HepG2 (cell line): Measurements from ENCODE around the gene SLC66A3. TPM values are rescaled to one million over a fixed set of nuclear protein-coding genes. Genes with fewer than 3 reads are reported as not detected.
A peak's percentile ranks its signal among the peaks of the same experiment; 100 is the strongest.

Experiments
- GABPA ChIP-seq, 2 experiments: IDR thresholded peaks; 2 replicates each; pipeline ENCODE4 v1.6.1; 2011 to 2016; ENCODE audit warnings: low read depth in 2 of 2, low read length in 1 of 2, missing biosample characterization in 1 of 2, missing genetic modification characterization in 1 of 2
- GFI1 ChIP-seq: sonication (generic); formaldehyde crosslinking; IDR thresholded peaks from 2 replicates; pipeline ENCODE4 v1.5.0; 2020; ENCODE audit warnings: missing genetic modification reagents, mild to moderate bottlenecking, borderline replicate concordance
- SNAPC2 ChIP-seq: sonication (generic); formaldehyde crosslinking; IDR thresholded peaks from 2 replicates; pipeline ENCODE4 v1.8.1; 2022; ENCODE audit warnings: mild to moderate bottlenecking, missing genetic modification reagents
- SOX13 ChIP-seq, 3 experiments: fragments of 450-650 bp in 1 of 3; sonication (generic) in 1 of 3; formaldehyde crosslinking in 1 of 3; IDR thresholded peaks in 2 of 3; conservative IDR thresholded peaks in 1 of 3; 2 replicates each; pipeline versions ENCODE4 v1.5.0 to v1.6.1; 2016 to 2020; ENCODE audit warnings: antibody characterized with exemption in 1 of 3, mild to moderate bottlenecking in 1 of 3, missing compliant biosample characterization in 1 of 3, missing genetic modification reagents in 1 of 3, moderate library complexity in 1 of 3
- SSRP1 ChIP-seq: IDR thresholded peaks from 2 replicates; pipeline ENCODE4 v1.6.1; 2016; ENCODE audit warnings: control low read depth
- TP53 ChIP-seq: sonication (generic); formaldehyde crosslinking; conservative IDR thresholded peaks from 2 replicates; pipeline ENCODE4 v1.4.0; 2020; ENCODE audit warnings: missing genetic modification reagents
- ZNF274 ChIP-seq: sonication (generic); formaldehyde crosslinking; IDR thresholded peaks from 2 replicates; pipeline ENCODE4 v1.5.1; 2020; ENCODE audit warnings: mild to moderate bottlenecking, missing genetic modification reagents
- ZNF501 ChIP-seq: sonication (generic); formaldehyde crosslinking; IDR thresholded peaks from 2 replicates; pipeline ENCODE4 v1.5.1; 2020; ENCODE audit warnings: mild to moderate bottlenecking, moderate library complexity, missing genetic modification reagents
- ZNF546 ChIP-seq: sonication (generic); formaldehyde crosslinking; conservative IDR thresholded peaks from 2 replicates; pipeline ENCODE4 v1.8.1; 2023; ENCODE audit warnings: mild to moderate bottlenecking, missing genetic modification reagents
- polyA plus RNA-seq, 8 experiments: library from polyadenylated mRNA; depleted of rRNA in 3 of 8; stranded (reverse) in 7 of 8; unstranded in 1 of 8; fragments of >200 nt; fragmentation: Illumina TruSeq in 4 of 8; extraction: Trizol in 4 of 8; gene quantifications; 2 replicates each; pipeline versions ENCODE4 v1.2.1 to v1.2.3, GENCODE V29; 2011 to 2016; ENCODE audit warnings: low read depth in 4 of 8, missing spikeins in 1 of 8, mixed read lengths in 1 of 8; ENCODE audit not compliant: insufficient read depth in 1 of 8
- total RNA-seq, 5 experiments: library from RNA; depleted of rRNA; stranded (reverse); fragments of >200 nt; fragmentation: Illumina TruSeq; extraction: Trizol; gene quantifications; 2 replicates each; pipeline ENCODE4 v1.2.3, GENCODE V29; 2016; ENCODE audit warnings: low read depth in 1 of 5
- TF ChIP-seq, protein P1 (sequence below): sonication (generic); formaldehyde crosslinking; IDR thresholded peaks from 2 replicates; pipeline ENCODE4 v1.4.0; 2020; ENCODE audit warnings: mild to moderate bottlenecking, missing genetic modification reagents, borderline replicate concordance
- TF ChIP-seq, protein P2 (sequence below): sonication (generic); formaldehyde crosslinking; IDR thresholded peaks from 2 replicates; pipeline ENCODE4 v1.4.0; 2020; ENCODE audit warnings: missing genetic modification reagents
- TF ChIP-seq, protein P3 (sequence below): sonication (generic); formaldehyde crosslinking; IDR thresholded peaks from 2 replicates; pipeline ENCODE4 v1.4.0; 2020; ENCODE audit warnings: missing genetic modification reagents, low read depth, mild to moderate bottlenecking, borderline replicate concordance
- TF ChIP-seq, protein P4 (sequence below): IDR thresholded peaks from 2 replicates; pipeline ENCODE4 v1.6.1; 2016; ENCODE audit warnings: mild to moderate bottlenecking, missing biosample characterization, missing genetic modification reagents
- TF ChIP-seq, protein P5 (sequence below): sonication (generic); formaldehyde crosslinking; IDR thresholded peaks from 2 replicates; pipeline ENCODE4 v1.4.0; 2020; ENCODE audit warnings: mild to moderate bottlenecking, missing genetic modification reagents

SLC66A3 gene
- total and polyA plus RNA-seq, 2 of the 13 experiments (the other 11 are each of a cell fraction or from before 2014, with no cell fraction given) = 2.2 to 3.7 TPM

DNA sequence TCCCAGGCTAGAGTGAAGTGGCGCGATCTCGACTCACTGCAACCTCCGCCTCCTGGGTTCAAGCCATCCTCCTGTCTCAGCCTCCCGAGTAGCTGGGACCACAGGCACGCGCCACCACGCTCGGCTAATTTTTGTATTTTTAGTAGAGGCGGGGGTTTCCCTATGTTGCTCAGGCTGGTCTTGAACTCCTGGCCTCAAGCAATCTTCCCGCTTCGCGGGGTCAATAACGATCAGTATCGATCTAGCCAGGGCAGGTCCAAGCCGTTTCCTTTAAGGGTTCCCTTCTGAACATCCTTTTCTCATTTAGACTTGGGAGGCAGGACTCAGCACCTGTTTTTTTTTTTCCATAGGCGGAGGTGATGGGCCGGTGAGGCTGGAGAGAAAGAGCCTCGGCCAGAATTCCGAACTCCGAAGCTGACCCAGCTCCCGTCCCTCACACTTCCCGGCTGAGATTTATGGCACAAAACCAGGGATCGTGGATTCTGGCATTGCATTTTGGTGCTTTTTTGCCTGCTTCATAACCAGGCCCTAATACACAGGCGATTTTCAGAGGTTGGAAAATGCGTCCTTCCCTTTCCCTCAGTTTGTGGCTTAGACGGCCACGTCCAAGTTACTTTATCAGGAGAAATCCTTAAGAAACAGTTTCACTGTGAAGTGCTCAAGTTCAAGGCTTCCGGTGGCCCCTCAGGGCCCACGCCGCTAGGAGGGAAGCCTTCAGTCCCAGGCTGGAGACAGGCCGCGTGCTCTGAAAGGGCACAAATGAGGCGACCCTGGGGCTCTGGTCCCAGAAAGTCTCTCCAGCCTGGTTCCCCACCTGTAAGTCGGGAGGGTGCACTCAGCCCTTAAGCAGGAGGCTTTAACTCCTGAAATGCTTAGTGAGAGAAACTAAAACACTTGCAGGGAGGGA is 998 bp upstream of the SLC66A3 start (continued):
- TF ChIP-seq, protein P1, sequence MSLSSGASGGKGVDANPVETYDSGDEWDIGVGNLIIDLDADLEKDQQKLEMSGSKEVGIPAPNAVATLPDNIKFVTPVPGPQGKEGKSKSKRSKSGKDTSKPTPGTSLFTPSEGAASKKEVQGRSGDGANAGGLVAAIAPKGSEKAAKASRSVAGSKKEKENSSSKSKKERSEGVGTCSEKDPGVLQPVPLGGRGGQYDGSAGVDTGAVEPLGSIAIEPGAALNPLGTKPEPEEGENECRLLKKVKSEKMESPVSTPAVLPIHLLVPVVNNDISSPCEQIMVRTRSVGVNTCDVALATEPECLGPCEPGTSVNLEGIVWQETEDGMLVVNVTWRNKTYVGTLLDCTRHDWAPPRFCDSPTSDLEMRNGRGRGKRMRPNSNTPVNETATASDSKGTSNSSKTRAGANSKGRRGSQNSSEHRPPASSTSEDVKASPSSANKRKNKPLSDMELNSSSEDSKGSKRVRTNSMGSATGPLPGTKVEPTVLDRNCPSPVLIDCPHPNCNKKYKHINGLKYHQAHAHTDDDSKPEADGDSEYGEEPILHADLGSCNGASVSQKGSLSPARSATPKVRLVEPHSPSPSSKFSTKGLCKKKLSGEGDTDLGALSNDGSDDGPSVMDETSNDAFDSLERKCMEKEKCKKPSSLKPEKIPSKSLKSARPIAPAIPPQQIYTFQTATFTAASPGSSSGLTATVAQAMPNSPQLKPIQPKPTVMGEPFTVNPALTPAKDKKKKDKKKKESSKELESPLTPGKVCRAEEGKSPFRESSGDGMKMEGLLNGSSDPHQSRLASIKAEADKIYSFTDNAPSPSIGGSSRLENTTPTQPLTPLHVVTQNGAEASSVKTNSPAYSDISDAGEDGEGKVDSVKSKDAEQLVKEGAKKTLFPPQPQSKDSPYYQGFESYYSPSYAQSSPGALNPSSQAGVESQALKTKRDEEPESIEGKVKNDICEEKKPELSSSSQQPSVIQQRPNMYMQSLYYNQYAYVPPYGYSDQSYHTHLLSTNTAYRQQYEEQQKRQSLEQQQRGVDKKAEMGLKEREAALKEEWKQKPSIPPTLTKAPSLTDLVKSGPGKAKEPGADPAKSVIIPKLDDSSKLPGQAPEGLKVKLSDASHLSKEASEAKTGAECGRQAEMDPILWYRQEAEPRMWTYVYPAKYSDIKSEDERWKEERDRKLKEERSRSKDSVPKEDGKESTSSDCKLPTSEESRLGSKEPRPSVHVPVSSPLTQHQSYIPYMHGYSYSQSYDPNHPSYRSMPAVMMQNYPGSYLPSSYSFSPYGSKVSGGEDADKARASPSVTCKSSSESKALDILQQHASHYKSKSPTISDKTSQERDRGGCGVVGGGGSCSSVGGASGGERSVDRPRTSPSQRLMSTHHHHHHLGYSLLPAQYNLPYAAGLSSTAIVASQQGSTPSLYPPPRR (CRISPR knock-in tag) = 0 out of 2 replicates have a peak, but pooled peaks have one; percentile 8
- TF ChIP-seq ZNF274 (peak; percentile 40; the same call in 1 of the 2 replicates), GFI1 (peak; percentile 48; the same call in 1 of the 2 replicates), SOX13 (IDR thresholded peaks at IDR 0.05) (no peak), SOX13 (CRISPR knock-in tag; conservative IDR thresholded peaks at IDR 0.05 in 1 of 2, IDR thresholded peaks at IDR 0.05 in 1 of 2) (no peak), SSRP1 (CRISPR knock-in tag) (no peak), ZNF546 (CRISPR knock-in tag) (no peak), GABPA (IDR thresholded peaks at IDR 0.05; ENCODE audit: low read depth, low read length) (no peak), GABPA (CRISPR knock-in tag; IDR thresholded peaks at IDR 0.05; ENCODE audit: low read depth) (no peak), TP53 (CRISPR knock-in tag) (no peak), ZNF501 (CRISPR knock-in tag) (peak; percentile 54), SNAPC2 (CRISPR knock-in tag) (0 out of 2 replicates have a peak, but pooled peaks have one; percentile 41)
- TF ChIP-seq, protein P2, sequence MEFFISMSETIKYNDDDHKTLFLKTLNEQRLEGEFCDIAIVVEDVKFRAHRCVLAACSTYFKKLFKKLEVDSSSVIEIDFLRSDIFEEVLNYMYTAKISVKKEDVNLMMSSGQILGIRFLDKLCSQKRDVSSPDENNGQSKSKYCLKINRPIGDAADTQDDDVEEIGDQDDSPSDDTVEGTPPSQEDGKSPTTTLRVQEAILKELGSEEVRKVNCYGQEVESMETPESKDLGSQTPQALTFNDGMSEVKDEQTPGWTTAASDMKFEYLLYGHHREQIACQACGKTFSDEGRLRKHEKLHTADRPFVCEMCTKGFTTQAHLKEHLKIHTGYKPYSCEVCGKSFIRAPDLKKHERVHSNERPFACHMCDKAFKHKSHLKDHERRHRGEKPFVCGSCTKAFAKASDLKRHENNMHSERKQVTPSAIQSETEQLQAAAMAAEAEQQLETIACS (CRISPR knock-in tag) = no peak
- TF ChIP-seq, protein P3, sequence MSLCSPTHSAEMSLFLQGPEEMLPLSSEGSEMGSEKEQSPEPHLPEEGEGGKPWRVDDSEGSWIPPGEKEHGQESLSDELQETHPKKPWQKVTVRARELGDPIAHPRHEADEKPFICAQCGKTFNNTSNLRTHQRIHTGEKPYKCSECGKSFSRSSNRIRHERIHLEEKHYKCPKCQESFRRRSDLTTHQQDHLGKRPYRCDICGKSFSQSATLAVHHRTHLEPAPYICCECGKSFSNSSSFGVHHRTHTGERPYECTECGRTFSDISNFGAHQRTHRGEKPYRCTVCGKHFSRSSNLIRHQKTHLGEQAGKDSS (CRISPR knock-in tag) = no peak
- TF ChIP-seq, protein P4, sequence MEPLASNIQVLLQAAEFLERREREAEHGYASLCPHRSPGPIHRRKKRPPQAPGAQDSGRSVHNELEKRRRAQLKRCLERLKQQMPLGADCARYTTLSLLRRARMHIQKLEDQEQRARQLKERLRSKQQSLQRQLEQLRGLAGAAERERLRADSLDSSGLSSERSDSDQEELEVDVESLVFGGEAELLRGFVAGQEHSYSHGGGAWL (CRISPR knock-in tag) = no peak
- TF ChIP-seq, protein P5, sequence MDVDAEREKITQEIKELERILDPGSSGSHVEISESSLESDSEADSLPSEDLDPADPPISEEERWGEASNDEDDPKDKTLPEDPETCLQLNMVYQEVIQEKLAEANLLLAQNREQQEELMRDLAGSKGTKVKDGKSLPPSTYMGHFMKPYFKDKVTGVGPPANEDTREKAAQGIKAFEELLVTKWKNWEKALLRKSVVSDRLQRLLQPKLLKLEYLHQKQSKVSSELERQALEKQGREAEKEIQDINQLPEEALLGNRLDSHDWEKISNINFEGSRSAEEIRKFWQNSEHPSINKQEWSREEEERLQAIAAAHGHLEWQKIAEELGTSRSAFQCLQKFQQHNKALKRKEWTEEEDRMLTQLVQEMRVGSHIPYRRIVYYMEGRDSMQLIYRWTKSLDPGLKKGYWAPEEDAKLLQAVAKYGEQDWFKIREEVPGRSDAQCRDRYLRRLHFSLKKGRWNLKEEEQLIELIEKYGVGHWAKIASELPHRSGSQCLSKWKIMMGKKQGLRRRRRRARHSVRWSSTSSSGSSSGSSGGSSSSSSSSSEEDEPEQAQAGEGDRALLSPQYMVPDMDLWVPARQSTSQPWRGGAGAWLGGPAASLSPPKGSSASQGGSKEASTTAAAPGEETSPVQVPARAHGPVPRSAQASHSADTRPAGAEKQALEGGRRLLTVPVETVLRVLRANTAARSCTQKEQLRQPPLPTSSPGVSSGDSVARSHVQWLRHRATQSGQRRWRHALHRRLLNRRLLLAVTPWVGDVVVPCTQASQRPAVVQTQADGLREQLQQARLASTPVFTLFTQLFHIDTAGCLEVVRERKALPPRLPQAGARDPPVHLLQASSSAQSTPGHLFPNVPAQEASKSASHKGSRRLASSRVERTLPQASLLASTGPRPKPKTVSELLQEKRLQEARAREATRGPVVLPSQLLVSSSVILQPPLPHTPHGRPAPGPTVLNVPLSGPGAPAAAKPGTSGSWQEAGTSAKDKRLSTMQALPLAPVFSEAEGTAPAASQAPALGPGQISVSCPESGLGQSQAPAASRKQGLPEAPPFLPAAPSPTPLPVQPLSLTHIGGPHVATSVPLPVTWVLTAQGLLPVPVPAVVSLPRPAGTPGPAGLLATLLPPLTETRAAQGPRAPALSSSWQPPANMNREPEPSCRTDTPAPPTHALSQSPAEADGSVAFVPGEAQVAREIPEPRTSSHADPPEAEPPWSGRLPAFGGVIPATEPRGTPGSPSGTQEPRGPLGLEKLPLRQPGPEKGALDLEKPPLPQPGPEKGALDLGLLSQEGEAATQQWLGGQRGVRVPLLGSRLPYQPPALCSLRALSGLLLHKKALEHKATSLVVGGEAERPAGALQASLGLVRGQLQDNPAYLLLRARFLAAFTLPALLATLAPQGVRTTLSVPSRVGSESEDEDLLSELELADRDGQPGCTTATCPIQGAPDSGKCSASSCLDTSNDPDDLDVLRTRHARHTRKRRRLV = no peak
